ENCODE results near the gene PRF1.
A peak's percentile ranks its signal among the peaks of the same experiment; 100 is the strongest.

- TF ChIP-seq JUND (IDR thresholded peaks at IDR 0.05) (no peak), CTCF (IDR thresholded peaks at IDR 0.05 in 2 of 3, conservative IDR thresholded peaks at IDR 0.05 in 1 of 3; ENCODE audit: borderline replicate concordance in 1 of 3, insufficient read depth in 1 of 3, low read depth in 2 of 3, low read length in 2 of 3) (peak; percentile 87 to 94 (median 89))
- TF ChIP-seq, protein P1, sequence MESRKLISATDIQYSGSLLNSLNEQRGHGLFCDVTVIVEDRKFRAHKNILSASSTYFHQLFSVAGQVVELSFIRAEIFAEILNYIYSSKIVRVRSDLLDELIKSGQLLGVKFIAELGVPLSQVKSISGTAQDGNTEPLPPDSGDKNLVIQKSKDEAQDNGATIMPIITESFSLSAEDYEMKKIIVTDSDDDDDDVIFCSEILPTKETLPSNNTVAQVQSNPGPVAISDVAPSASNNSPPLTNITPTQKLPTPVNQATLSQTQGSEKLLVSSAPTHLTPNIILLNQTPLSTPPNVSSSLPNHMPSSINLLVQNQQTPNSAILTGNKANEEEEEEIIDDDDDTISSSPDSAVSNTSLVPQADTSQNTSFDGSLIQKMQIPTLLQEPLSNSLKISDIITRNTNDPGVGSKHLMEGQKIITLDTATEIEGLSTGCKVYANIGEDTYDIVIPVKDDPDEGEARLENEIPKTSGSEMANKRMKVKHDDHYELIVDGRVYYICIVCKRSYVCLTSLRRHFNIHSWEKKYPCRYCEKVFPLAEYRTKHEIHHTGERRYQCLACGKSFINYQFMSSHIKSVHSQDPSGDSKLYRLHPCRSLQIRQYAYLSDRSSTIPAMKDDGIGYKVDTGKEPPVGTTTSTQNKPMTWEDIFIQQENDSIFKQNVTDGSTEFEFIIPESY (IDR thresholded peaks at IDR 0.05; ENCODE audit: extremely low read depth, insufficient replicate concordance, low read length): no peak
Observed at GRCh38 chr10:70549962-70550458, 52.5 kb downstream of the PRF1 start.
